ENCODE measurements around the gene LYRM7. TPM values are rescaled to one million over a fixed set of nuclear protein-coding genes. Genes with fewer than 3 reads are reported as not detected.

The LYRM7 gene
- total and polyA plus RNA-seq, 12 donors: 5.3 to 31.5 (median 23.9) TPM

GRCh38 chr5:131206772-131207171 lies 36.0 kb downstream of the LYRM7 start:
- 67 to 81% methylated on average over 1 of the region's 1 CpG for WGBS, 2 donors
- Histone ChIP-seq H3K36me3 (peaks cover 0 to 19% (median 0%) of the 10 kb centered on the region in 9 donors), H3K27me3 (no peaks in the 10 kb centered on the region), H3K4me1 (peaks cover 0 to 17% (median 0%) of the 10 kb centered on the region in 9 donors), H3K9me3 (no peaks in the 10 kb centered on the region), H3K27ac (no peak overlapping the region), H3K4me3 (no peak overlapping the region)
- intact Hi-C loops (cut with DNase I): no loop called here
- ATAC-seq: no peak
- DNase-seq: no peak
- no peak for TF ChIP-seq CTCF (IDR thresholded peaks at IDR 0.05)

DNA sequence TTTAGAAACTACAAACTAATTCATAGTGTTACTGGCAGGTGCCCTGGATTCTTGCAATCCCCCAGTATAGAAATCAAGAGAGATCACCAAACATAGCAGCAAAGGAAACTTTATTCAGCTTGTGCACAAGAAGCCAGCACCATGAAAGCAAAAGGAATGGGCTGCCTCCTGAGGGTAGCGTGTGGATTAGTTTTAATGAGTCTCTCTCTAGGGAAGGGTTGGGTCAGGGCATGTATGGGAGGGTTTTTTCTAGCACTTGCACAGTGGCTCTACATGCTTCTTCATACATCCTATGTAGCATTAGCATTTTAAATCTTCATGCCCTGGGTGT lies 38.4 kb downstream of the LYRM7 start:
- H3K27ac ChIP-seq: no peak overlapping the region
- WGBS, 2 donors: 70 to 78% methylated on average over 1 of the region's 1 CpG

DNA sequence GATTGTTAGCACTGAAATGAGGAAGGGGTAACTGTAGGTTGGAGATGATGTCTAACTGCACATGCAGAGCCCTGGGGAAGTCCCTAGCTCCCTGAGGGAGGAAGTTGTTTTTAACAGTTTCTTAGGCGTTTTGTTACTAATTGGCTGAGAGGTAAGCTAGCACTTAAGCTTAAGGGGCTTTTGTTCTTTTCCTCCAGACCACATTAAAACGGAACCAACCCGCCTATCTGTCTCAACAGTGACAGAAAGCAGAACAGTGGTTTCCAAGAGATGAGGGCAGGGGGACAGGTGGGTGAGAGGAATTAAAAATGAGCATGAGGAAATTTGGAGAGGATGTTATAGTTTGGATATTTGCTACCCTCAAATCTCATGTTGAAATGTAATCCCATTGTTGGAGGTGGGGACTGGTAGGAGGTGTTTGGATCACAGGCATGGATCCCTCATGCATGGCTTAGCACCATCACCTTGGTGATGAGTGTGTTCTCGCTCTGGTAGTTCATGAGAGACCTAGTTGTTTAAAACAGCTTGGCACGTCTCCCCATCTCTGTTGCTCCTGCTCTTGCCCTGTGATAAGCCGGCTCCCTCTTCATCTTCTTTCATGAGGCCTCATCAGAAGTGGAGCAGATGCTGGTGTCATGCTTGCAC lies 38.9 kb downstream of the LYRM7 start:
- Histone ChIP-seq H3K4me1 (peaks cover 0 to 23% (median 0%) of the 10 kb centered on the region in 9 donors), H3K36me3 (no peaks in the 10 kb centered on the region), H3K9me3 (no peaks in the 10 kb centered on the region), H3K4me3 (no peak overlapping the region), H3K27ac (peak overlapping the region in 1 of 10 donors; percentile 68), H3K27me3 (no peaks in the 10 kb centered on the region)
- ATAC-seq: peak in 2 of 8 donors; percentile 16 to 35
- intact Hi-C loops (cut with DNase I): no loop called here
- TF ChIP-seq CTCF (IDR thresholded peaks at IDR 0.05): no peak
- 38 to 44% methylated on average over 6 of the region's 6 CpGs for WGBS, 2 donors
- DNase-seq: no peak

More for the DNA sequence above, 38.4 kb downstream of the LYRM7 start:
- no peaks in the 10 kb centered on the region for H3K36me3 ChIP-seq
- DNase-seq (no peak), ATAC-seq (no peak)
- no peaks in the 10 kb centered on the region for H3K27me3 ChIP-seq
- H3K9me3 ChIP-seq: no peaks in the 10 kb centered on the region
- TF ChIP-seq CTCF (IDR thresholded peaks at IDR 0.05): no peak
- no peak overlapping the region for H3K4me3 ChIP-seq
- peaks cover 0 to 19% (median 0%) of the 10 kb centered on the region in 9 donors for H3K4me1 ChIP-seq
- intact Hi-C loops (cut with DNase I): no loop called here

DNA sequence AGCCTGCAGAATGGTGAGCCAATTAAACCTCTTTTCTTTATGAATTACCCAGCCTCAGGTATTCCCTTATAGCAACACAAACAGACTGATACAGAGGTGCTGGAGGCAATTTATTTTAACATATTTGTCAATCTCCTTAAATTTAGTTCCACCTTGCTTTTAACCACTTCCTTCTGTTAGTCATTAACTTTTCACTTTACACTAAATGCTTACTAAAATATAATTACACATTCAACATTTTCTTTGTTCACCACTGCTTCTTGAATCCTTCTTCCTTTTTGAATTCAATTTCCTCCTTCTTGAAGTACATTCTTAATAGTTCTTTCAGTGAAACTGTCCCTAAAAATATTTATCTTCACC lies 39.4 kb downstream of the LYRM7 start:
- no peak for ATAC-seq
- H3K4me3 ChIP-seq: no peak overlapping the region
- intact Hi-C loops (cut with DNase I): no loop called here
- H3K27ac ChIP-seq: peak overlapping the region in 1 of 10 donors; percentile 68
- H3K4me1 ChIP-seq: peaks cover 0 to 23% (median 0%) of the 10 kb centered on the region in 9 donors
- no peaks in the 10 kb centered on the region for H3K27me3 ChIP-seq
- no peak for TF ChIP-seq CTCF (IDR thresholded peaks at IDR 0.05)
- H3K9me3 ChIP-seq: no peaks in the 10 kb centered on the region
- no peaks in the 10 kb centered on the region for H3K36me3 ChIP-seq
- no peak for DNase-seq
